KMS-11 (cell line): Measurements from ENCODE around the gene CRHR2.

ENCODE experiments used
- H2AFZ ChIP-seq: fragments of 200-600 bp; sonication (generic); 2 replicates; pipeline ENCODE4 v1.6.1; 2016; ENCODE audit warnings: antibody characterized with exemption, mixed run types, low read depth
- H3K27ac ChIP-seq: fragments of 200-600 bp; sonication (generic); 2 replicates; pipeline ENCODE4 v1.6.1; 2016; ENCODE audit warnings: mild to moderate bottlenecking, mixed run types
- H3K27me3 ChIP-seq: fragments of 200-600 bp; sonication (generic); 2 replicates; pipeline ENCODE4 v1.6.1; 2017; ENCODE audit warnings: mild to moderate bottlenecking, low read depth, mixed run types, moderate library complexity; ENCODE audit not compliant: insufficient read depth
- H3K36me3 ChIP-seq: fragments of 200-600 bp; sonication (generic); 2 replicates; pipeline ENCODE4 v1.6.1; 2017; ENCODE audit warnings: mild to moderate bottlenecking, mixed run types; ENCODE audit not compliant: insufficient read depth
- H3K4me1 ChIP-seq: fragments of 200-600 bp; sonication (generic); 2 replicates; pipeline ENCODE4 v1.6.1; 2016; ENCODE audit warnings: mild to moderate bottlenecking, low read depth, mixed run types; ENCODE audit not compliant: poor library complexity, severe bottlenecking
- H3K4me2 ChIP-seq: fragments of 200-600 bp; sonication (generic); 2 replicates; pipeline ENCODE4 v1.7.0; 2016; ENCODE audit warnings: mild to moderate bottlenecking, mixed run types
- H3K4me3 ChIP-seq: fragments of 200-600 bp; sonication (generic); IDR thresholded peaks from 2 replicates; pipeline ENCODE4 v1.6.1; 2017; ENCODE audit warnings: low read depth, low read length, mixed read lengths; ENCODE audit not compliant: insufficient read depth
- H3K79me2 ChIP-seq: fragments of 200-600 bp; sonication (generic); 2 replicates; pipeline ENCODE4 v1.6.1; 2016; ENCODE audit warnings: low read depth, mixed run types; ENCODE audit not compliant: insufficient read depth
- H3K9ac ChIP-seq: fragments of 200-600 bp; sonication (generic); 2 replicates; pipeline ENCODE4 v1.6.1; 2016; ENCODE audit warnings: mild to moderate bottlenecking, mixed run types
- H4K20me1 ChIP-seq: fragments of 200-600 bp; sonication (generic); 2 replicates; pipeline ENCODE4 v1.6.1; 2016; ENCODE audit warnings: mild to moderate bottlenecking, mixed run types; ENCODE audit not compliant: insufficient read depth
- TF ChIP-seq, protein P1 (sequence below): fragments of 200-600 bp; sonication (generic); conservative IDR thresholded peaks from 2 replicates; pipeline ENCODE4 v1.6.1; 2017; ENCODE audit warnings: low read depth, mild to moderate bottlenecking, antibody characterized with exemption, low read length, moderate library complexity, mixed read lengths

The CRHR2 gene

DNA sequence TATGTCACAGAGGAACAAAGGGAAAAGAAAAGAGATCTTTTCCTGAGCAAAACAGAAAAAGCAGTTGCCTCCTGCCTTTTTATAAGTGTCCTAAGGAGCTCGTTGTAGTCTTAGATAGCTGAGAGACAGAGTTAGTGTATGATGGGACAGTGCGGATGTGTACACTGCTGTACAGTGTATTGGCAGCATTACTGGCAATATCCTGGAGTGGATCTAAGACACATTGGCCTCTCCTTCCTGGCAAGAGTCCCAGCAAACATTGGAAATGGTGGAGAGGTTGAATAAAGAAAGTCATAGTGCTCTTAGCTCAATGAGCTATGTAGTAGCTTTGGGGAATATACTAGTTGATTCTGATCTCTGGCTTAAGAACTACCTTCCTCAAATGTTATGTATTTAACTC, 64.9 kb downstream of the CRHR2 start:
- TF ChIP-seq, protein P1, sequence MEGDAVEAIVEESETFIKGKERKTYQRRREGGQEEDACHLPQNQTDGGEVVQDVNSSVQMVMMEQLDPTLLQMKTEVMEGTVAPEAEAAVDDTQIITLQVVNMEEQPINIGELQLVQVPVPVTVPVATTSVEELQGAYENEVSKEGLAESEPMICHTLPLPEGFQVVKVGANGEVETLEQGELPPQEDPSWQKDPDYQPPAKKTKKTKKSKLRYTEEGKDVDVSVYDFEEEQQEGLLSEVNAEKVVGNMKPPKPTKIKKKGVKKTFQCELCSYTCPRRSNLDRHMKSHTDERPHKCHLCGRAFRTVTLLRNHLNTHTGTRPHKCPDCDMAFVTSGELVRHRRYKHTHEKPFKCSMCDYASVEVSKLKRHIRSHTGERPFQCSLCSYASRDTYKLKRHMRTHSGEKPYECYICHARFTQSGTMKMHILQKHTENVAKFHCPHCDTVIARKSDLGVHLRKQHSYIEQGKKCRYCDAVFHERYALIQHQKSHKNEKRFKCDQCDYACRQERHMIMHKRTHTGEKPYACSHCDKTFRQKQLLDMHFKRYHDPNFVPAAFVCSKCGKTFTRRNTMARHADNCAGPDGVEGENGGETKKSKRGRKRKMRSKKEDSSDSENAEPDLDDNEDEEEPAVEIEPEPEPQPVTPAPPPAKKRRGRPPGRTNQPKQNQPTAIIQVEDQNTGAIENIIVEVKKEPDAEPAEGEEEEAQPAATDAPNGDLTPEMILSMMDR: no peak
- H3K27me3 ChIP-seq: no peaks in the 10 kb centered on the region
- H3K4me3 ChIP-seq: no peak overlapping the region
- H4K20me1 ChIP-seq: no peaks in the 10 kb centered on the region
- no peak overlapping the region for H3K27ac ChIP-seq
- H3K4me1 ChIP-seq: no peaks in the 10 kb centered on the region
- H2AFZ ChIP-seq: no peak overlapping the region
- peaks cover 14% of the 10 kb centered on the region; the same call in 1 of the 2 replicates for H3K36me3 ChIP-seq
- H3K4me2 ChIP-seq: no peak overlapping the region
- no peak overlapping the region for H3K9ac ChIP-seq
- H3K79me2 ChIP-seq: peaks cover 34% of the 10 kb centered on the region; the same call in 1 of the 2 replicates

DNA sequence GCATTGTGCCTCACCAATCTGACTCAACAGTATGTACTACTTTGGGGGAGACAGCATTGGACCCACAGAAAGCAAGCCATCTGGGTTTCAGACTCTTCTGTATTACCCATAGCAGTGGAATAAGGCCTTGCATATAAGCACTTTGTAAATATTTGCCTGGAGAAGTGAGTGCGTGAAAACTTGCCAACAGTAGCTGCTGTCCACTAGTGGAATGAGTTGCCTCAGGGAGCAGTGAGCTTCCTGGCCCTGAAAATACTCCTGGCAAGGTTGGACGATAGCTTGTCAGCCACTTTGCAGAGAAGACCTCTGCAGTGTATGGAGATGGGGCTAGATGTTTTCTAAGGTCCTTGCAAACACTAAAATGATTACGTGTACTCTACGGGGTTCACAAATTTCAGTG, 65.9 kb downstream of the CRHR2 start:
- Histone ChIP-seq H3K79me2 (peaks cover 34% of the 10 kb centered on the region; the same call in 1 of the 2 replicates), H3K4me1 (no peaks in the 10 kb centered on the region), H4K20me1 (no peaks in the 10 kb centered on the region), H3K9ac (no peak overlapping the region), H3K36me3 (peaks cover 20% of the 10 kb centered on the region; the same call in 1 of the 2 replicates), H3K27me3 (no peaks in the 10 kb centered on the region), H3K27ac (no peak overlapping the region), H2AFZ (no peak overlapping the region), H3K4me2 (no peak overlapping the region), H3K4me3 (no peak overlapping the region)
- TF ChIP-seq, protein P1: no peak

DNA sequence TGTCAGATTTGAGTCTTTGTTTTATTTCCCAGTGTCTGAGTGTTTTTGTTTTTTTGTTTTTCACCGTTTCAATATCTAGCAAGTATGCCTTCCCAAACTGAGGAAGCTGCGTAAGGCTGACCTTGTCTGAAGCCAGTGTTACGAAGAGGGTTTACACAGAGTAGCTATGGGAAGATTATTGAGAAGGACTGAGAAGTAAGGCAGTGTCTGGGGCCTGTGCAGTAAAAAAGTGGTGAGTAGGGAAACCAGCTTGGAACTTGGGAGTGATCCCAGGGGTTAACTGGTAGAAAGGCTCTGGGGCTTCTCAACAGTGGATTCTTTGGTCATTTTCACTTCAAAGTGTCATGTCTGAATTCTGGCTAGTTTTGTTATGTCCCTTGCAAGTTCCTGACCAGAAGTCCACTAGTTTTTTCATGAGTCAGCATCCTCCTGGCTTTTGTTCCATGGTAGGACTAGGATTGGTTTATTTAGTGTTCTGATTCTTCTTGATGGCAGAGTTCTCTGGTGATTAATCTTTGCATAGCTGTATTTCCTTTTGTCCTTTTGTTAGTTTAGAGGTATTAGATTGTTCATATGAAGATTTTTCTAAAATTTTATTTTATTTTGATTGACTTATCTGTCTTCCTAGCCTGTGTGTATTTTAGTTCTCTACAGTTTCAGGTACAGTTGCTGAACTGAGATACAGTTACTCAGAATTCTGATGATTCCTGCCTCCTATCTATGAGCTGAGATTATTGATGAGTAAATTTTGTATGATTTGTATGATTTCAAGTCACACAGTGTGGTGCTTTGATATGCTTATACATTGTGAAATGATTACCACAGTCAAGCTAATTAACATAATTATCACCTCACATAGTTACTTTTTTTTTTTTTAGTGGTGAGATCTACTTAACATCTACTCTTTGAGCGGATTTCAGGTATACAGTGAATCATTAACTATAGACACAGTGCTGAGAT, 68.6 kb downstream of the CRHR2 start:
- peaks cover 33% of the 10 kb centered on the region; the same call in 1 of the 2 replicates for H3K36me3 ChIP-seq
- no peaks in the 10 kb centered on the region for H4K20me1 ChIP-seq
- no peak overlapping the region for H3K9ac ChIP-seq
- H3K27me3 ChIP-seq: no peaks in the 10 kb centered on the region
- TF ChIP-seq, protein P1: no peak
- no peak overlapping the region for H3K27ac ChIP-seq
- H2AFZ ChIP-seq: no peak overlapping the region
- peaks cover 42% of the 10 kb centered on the region; the same call in 1 of the 2 replicates for H3K79me2 ChIP-seq
- no peak overlapping the region for H3K4me3 ChIP-seq
- no peak overlapping the region for H3K4me2 ChIP-seq
- no peaks in the 10 kb centered on the region for H3K4me1 ChIP-seq

DNA sequence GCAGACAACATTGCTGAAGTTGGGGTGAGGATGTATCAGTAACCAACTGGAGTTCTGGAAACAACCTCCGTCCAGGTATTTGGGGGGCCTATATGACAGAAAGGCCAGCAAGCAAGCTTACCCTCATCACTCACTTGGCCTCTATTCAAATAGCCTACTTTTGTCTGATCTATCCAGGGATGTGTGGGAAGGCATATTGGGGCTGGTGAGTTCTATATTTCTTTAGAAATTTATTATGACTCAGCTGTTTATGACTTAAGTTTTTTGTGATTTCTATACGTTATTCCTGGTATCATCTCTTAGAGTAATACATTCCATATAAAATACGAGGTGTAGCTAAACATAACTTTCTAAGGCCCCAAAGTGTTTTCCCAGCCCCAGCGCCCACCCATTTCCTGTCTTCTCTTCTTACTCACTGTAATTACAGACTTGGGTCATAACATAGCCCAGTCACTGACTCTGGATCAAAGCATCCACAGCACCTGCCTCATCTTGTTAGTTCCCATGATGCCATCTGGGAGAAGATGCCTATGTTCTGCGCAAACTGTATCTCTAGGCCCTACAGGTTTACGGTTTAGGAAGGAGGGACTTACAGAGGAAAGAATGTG, 69.5 kb downstream of the CRHR2 start:
- no peak overlapping the region for H3K4me3 ChIP-seq
- H3K4me1 ChIP-seq: no peaks in the 10 kb centered on the region
- H3K4me2 ChIP-seq: no peak overlapping the region
- no peaks in the 10 kb centered on the region for H4K20me1 ChIP-seq
- TF ChIP-seq, protein P1: no peak
- H3K79me2 ChIP-seq: peaks cover 51% of the 10 kb centered on the region; the same call in 1 of the 2 replicates
- H2AFZ ChIP-seq: no peak overlapping the region
- peaks cover 28% of the 10 kb centered on the region; the same call in 1 of the 2 replicates for H3K36me3 ChIP-seq
- H3K27ac ChIP-seq: no peak overlapping the region
- H3K27me3 ChIP-seq: no peaks in the 10 kb centered on the region
- H3K9ac ChIP-seq: no peak overlapping the region
